GM18868 (cell line): ENCODE measurements around the gene ZBTB1.
"Not testable (repeated sequence)": the region's sequence is repeated elsewhere in the genome, so short reads cannot be mapped to it uniquely, and the experiment has no call there.

Source experiments
- ATAC-seq: cut with Tn5 transposase; IDR thresholded peaks from one replicate; pipeline ENCODE4 v1.9.1; 2021; ENCODE audit warnings: mild to moderate bottlenecking, moderate library complexity; ENCODE audit not compliant: unreplicated experiment

ZBTB1 gene

DNA sequence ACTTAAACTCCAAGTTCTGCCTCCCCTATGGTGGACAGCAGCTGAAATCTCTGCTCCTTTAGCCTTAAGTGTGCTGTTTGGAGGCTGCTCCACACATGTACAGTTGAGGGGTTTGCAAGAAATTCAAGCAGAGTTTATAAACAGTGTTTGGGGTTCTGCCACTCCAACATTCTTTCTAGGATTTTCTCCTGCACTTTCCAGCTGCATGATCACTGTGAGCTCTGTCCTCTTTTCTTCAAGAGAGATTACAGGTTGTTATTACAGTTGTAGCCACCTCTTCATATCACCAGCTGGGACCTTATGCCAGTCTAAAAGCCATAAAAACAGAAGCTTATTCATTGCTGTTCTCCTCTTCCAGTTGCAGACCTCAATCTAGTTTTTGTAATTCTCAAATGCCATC, 9.3 kb upstream of the ZBTB1 start:
- no peak for ATAC-seq

DNA sequence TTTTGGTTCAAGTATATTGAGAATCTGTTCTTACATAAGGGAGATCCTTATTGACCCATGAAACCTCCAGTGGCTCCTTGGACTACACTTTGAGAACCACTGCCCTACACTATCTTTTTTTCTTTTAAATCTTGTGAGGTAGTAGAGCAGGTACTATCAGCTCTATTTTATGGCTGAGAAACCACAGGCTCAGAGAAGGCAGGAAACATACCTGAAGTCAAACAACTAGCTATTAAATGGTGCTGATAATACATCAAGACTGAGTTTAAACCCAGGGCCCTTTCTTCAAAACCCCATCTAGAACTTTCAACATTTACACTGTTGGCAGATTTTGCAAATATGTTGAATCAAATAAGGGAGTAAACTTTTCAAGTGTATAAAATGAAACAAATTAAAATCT, 7.8 kb upstream of the ZBTB1 start:
- no peak for ATAC-seq

DNA sequence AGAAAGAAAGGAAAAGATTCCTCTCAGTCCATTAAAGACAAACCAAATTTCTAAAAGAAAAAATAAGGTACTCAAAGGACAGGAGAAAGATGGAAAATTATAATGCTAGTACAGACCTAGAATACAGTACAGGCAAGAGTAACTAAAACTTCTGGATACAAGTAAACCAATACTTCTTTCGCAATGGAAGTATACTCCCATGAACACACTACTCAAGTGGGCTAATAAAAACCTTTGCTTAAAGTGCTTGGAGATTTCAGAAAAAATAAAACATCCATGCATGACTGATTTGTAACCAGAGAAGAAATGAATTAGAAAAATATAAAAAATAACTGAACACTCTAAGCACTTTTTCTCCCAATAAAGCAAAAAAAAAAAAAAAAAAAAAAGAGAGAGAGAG, 4.5 kb upstream of the ZBTB1 start:
- no peak for ATAC-seq

DNA sequence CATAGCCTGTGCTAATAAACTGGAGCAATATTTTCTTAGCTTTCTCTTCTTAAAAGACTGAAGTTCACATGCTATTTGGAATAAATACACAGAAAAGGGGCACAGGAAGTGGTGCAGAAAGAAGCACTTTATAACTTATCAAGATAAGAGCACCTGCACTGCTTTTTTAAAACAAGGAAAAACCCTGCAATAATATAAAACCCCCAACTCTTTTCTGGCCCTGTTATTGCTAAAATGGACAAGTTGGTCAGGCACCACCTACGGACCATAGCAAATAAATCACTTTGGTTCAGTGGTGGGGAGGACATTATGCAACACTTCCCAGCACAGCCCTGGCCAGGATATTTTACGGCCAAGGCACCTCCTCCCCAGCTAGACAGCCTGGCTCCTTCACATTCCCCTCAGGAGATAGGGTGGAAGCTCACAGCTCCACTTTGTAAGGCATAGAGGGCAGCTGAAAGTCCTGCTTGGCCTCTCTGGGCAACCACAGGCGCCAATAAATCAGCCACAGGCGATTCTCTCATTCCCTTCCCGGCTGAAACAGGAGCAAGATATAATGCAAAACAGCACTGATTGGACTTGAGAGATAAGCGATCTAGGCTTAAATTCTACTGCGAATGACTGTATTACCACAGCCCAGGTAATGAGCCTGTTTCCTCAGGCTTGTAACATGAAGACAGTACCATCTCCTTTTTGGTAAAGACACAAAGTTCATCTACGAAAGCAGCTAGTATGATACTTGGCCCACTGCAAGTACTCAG, 3.0 kb upstream of the ZBTB1 start:
- no peak for ATAC-seq

DNA sequence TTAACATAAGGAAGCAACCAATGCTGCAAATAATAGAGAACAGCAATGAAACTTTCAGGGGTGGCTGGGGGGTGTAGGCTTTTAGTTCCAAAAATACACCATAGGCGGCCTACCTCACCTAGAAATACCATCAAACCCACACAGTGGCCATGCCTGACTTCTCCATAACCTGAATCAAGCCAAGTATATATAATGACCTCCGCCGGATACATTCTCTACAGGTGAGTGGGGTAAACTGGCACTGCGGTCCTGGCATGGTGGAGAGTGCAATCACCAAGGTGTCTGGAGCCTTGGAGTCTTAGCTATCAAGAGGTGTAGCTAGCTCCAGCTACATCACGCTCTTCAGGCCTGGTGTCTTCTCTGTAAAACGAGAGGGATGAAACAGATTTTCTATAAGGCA, 2.1 kb upstream of the ZBTB1 start:
- no peak for ATAC-seq

DNA sequence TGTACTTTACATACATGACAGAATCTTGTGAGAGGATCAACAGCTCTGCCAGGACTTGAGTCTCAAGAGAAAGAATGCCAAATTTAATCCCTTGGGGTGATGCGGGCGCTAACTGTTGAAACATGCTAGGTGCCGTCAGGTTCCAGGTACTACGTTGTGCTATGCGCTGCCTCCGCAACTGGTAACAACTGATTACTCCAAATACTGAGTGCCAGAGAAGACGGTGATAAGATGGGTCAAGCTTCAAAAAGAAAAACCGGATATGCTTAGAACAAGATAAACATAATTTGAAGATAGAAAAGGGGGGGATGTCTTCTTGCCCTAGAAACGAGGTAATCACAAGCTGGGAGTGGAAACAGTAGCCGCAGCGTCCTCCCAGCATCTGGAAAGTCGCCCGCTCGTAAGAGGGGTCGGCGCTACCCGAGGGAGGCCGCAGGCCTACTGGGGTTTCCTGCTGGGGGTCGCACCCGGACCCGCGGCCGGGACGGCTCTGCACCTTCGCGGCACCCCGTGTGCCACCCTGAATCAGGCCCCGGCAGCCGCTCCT, 1.6 kb upstream of the ZBTB1 start:
- ATAC-seq = no peak

DNA sequence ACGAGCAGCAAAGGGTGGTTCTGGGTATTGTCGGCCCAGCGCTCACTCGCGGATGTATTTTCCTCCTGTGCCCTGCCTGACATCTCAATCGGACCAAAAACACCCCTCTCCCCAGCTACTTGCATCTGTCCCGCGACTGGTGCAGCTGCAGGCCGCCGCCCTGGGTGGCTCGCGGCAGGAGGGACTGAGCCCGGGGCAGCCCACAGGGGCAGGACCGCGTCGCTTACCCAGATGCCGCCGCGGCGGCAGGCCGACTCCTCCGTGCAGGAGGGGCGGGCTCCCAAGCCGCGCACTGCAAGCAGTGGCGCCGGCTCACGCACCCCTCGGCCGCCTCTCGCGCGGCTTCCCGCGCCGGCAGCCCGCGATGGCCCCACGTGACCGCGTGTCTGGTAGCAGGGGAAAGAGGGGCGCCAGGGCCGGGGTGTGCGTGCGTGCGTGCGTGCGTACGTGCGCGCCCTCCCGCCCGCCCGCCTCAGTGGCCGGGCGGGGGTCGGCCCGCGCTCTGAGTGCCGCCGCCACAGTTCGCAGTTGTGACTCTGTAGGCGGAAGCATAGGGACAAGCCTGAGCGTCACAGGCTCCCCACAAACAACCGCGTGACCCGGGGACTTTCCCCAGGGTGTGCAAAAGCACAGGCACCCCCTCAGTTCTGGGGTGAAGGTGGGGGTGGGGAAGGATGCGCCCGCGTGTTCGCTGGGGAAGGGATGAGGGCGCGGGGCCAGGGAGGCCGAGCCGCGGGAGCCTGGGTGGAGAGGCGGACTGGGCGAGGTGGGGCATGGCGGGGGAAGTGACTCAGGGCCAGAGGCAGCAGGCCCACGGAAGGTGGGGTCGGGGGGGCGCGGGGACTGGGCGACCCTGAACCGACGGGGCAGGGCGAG, 898 bp upstream of the ZBTB1 start, which contains the start of gene ZBTB25:
Gene ZBTB25, minus strand, starts transcription at position 405 of the 876 bp plus-strand sequence. CDS start 13,305 bp downstream, outside the sequence.
- ATAC-seq = peak; percentile 66

DNA sequence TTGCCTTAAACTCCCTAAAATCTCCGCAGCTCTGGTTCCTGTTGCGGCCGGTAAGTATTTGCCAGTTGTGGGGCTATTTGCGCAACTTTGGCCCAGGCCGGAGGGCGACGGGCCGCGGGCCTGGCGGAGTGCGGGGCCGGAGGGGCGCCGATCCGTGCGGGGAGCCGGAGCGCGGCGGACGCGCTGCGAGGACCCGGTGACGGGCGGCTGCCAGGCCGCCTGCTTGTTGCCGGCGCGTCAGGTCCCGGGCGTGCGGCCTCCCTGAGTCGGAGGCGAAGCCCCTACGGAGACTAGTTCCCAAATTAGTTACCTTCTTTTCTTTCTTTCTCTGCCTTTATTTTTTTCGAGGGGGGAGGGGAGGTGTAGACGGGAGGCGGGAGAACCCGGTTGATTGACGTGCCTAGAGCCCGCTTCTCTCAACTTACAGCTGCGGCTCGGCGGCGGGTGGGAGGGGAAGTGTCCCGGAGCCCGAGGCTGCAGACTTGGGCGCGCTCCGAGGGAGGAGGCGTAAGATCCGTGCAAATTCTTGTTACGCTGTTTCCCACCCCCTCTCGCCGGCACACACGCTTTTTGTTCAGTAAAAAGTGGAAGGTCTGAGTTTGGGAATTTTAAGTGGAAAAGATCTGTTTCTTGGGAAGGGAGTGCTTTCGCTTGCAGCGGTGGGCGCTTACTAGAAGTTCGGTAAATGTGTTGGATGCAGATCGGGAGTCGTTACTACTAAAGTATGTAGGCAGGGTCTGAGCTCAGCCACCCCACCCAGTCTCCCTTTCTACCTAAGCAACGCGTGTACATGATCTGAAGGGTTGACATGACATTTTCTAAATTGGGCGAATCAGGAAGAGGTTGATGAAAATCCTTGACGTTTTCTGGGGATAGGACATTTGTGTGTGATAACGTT, 576 bp downstream of the ZBTB1 start:
- ATAC-seq = peak; percentile 27

DNA sequence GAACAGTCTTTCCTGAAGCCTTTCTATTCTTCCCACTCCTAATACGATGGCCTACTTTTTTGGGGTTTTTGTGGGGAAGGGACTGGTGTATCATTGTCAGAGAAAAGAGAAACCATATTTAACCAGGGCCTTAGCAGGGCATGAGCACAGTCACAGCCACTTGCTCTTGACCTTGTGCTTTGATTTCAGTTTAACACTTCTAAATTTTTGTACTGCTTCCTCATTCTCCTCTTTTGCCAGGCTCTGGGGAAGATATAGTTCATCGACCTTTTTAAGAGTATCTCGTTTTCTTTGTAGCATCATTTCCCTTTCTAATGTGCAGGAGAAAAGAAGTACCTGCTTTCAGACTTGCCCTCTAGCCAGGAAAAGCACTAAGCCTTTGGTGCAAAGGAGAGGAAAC, 2.2 kb downstream of the ZBTB1 start:
- no peak for ATAC-seq

DNA sequence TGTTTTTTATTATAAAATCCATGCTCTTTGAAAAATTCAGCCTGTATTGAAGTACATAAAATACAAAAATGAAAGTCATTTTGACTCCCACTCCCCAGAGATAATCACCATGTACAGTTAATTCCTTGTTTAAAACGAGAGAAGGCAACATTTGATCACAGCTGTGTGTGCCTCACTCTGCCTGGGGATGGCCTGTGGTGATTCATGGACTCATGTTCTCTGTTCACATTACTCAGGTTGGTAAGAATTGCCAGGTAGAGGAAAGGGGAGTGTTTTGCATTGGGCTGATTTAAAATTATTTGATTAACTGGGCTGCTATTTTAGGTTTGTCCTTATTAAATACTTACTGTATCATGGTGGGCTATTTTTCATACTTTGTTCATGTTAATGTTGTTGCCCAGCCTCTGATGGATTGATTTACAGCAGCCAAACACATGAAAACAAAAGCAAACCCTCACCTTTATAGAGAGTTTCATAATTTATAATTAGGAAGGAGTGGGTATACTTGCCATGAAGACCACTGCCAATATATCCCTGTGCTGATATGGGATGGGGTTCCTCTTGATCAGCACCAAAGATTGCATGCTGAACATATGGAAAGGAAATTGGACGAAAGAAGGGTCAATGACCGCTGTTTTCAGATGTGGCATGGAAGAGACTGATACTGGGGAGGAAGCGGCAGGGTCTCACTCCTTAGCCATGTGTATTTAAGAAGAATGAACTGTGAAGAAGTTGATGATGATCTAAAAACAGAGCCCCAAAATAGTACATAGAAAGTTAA, 3.0 kb downstream of the ZBTB1 start:
- ATAC-seq = no peak

DNA sequence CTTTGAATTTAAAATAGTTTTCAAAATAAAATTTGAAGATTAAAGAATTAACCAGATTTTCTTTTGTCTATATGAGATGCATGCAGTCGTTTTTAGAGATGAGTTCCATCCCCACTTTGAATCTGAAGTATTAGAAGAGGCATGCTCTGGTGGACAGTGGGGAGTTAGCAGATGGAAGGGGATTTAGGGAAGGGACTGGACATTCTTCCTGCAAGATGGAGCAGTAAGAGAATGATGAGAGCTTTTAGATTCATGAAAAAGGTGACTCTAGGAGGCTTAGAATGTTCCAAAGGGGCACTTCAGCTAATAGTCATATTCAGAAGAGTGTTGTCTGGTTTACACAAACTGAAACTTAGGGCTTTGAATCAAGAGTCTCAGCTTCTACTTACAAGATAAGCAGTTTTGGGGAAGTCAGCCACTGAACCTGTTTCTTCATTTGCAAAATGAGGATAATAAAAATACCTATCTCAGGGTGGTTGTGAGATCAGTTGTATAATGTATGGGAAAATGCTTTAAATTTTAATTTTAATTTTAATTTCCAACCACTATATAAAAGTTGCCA, 3.7 kb downstream of the ZBTB1 start:
- peak; percentile 16 for ATAC-seq

DNA sequence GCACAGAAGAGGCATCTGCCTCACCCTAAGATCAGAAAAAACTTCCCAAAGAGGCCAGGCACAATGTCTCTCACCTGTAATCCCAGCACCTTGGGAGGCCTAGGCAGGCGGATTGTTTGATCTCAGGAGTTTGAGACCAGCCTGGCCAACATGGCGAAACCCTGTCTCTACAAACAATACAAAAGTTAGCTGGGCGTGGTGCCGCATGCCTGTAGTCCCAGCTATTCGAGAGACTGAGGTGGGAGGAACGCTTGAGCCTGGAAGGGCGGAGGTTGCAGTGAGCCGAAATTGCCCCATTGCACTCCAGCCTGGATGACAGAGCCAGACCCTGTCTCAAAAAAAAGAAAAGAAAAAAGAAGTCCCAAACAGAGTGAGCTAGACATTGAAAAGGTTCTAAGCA, 4.5 kb downstream of the ZBTB1 start:
- ATAC-seq = no peak

DNA sequence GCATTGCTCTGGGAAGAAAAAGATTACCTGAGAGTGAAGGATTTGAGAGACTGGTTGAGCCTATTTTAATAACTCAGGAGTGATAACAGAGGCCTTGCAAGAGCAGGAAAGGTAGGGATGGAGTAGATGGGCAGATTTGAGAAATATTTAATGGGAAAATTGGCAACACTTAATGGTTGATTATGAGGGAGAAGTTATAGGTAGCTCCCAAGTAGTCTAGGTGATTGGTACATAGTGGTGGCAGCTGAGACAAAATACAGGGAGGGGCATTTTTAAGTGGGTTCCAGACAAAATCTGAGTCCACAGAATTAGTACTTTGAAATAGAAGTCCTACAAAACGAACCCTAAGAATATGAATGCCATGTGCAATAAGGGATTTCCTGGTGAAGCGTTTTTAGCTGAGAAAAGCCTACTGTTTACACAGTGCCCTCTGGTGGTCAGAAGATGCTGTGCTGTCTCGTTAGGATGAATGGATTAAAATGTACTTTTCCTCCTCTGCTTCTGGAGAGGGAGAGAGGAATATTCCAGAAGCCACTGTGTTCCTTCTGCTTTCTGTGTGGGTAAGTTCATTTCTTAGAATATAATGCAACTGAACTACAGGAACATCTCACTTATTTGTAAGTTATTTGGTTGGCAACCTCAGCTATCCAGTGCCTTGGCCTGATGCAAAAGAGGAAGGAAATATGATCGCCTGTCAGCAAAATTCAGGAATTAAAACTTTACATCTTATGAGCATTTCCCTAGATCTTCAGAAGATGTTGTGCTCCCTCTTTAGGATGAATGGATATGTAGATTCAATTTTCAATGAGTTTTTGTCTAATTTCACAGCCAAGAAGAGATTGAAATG, 6.5 kb downstream of the ZBTB1 start:
- no peak for ATAC-seq

DNA sequence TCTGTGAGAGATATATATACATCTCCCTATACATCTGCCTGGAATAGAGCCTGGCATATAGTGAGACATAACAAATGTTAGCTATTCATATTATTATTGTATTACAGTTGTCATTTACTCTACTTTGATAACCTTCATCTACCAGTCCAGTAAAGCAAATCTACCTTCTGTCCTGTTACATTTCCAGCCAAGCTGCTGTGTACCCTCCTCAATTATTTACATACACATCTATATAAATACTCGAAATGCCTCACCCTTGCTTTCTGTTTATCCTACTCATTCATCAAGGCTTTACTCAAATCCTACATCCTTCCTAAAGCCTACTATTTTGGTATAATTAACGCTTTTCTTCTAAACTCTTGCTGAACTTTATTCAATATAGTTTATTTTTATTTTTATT, 8.7 kb downstream of the ZBTB1 start:
- ATAC-seq = no peak

DNA sequence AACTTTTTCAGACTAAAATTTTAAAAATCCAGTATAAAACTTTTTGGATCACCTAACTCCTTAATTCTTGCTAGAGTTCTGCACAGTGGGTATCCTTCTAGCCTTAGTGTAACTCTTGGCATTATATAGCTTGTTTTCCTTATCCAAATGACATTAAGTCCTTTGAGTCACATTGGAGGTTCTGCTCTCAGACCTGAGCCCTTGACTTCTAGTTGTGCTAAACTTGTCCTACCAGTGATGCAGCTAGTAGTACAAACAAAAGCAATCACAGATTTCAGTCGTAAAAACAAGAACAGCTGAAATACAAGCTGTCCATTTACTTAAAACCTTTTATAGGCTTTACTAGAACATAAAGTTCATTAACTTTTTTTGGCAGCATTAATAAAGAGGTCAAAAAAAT, 10.5 kb downstream of the ZBTB1 start:
- ATAC-seq = no peak

DNA sequence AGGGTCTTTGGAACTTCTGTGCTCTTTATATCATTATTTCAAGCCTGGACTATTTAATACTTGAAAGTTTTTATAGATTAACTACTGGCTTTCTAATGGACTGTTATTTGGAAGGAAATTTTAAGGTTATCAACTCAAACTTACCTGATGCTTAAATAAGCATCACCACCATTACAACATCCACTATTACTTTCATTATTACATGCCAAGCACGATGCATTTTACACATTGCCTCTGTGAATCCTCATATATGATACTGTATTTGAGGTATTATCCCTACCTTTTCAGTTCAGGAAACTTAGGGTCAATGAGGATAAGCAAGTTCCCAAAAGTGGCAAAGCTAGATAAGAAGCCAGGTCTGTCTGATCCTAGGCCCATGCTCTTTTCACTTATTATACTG, 12.4 kb downstream of the ZBTB1 start:
- ATAC-seq = no peak

DNA sequence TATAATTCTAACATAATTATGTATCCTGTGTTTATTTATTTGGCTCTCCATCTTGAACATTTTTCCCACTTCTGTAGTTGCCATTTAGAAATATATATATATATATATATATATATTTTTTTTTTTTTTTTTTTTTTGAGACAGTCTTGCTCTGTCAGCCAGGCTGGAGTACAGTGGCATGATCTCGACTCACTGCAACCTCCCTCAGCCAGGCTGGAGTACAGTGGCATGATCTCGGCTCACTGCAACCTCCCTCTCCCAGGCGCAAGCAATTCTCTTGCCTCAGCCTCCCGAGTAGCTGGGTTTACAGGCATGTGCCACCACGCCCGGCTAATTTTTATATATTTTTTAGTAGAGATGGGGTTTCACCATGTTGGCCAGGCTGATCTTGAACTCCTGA, 13.1 kb downstream of the ZBTB1 start:
- not testable (repeated sequence) for ATAC-seq

DNA sequence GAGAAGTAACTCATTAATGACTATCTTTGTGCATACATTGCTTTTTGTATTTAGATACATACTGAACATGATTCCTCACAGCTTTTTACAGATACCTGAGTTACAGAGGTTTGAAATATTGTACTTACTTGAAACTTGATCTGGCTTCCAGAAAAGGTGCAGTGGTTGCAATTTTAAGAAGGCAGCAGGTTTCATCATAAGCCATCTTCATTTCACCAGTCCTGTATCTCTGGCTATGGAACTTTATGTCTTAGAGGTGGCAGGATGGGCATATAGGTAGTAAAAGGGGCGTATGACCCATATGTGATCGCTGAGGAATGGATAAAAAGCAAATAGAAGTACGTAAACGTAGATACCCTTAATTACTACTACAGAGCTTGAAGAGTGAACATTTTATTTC, 13.7 kb downstream of the ZBTB1 start:
- no peak for ATAC-seq

DNA sequence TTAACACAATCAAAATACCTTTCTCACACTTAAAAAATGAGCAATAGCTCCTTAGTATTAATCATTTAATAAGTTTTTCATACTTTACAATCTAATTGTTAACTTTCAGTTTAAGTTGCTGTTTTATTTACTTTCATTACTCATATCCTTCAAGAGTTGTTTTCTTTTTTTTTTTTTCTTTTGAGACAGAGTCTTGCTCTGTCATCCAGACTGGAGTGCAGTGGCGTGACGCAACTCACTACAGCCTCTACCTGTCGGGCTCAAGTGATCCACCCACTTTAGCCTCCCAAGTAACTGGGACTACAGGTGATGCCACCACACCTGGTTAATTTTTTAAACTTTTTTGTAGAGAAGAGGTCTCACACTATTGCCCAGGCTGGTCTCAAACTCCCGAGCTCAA, 16.1 kb downstream of the ZBTB1 start:
- ATAC-seq = no peak
